ENCODE results near the gene NR2C1. TPM values are rescaled to one million over a fixed set of nuclear protein-coding genes. Genes with fewer than 3 reads are reported as not detected.
A peak's percentile ranks its signal among the peaks of the same experiment; 100 is the strongest.

Gene NR2C1
- total RNA-seq, 1 donor from 2014 or later = 187 TPM

GRCh38 chr12:95117178-95117599, 43.8 kb upstream of the NR2C1 start:
- H3K4me2 ChIP-seq = no peak overlapping the region
- Mint-ChIP-seq H3K36me3 (peaks cover 19% of the 10 kb centered on the region), H3K27me3 (ENCODE audit: insufficient read depth, low read depth) (peaks cover 2% of the 10 kb centered on the region), H3K4me1 (peaks cover 4% of the 10 kb centered on the region), H3K27ac (no peak overlapping the region), H3K9me3 (no peaks in the 10 kb centered on the region), H3K4me3 (no peak overlapping the region)
- H3K9me3 ChIP-seq (ENCODE audit: low read depth) = no peaks in the 10 kb centered on the region
- H3F3A ChIP-seq (ENCODE audit: low read depth) = no peaks in the 10 kb centered on the region
- peak; percentile 83 for DNase-seq (ENCODE audit: low spot score)
- H4K20me1 ChIP-seq (ENCODE audit: low read depth) = no peaks in the 10 kb centered on the region
- no peaks in the 10 kb centered on the region for H3K79me2 ChIP-seq (ENCODE audit: low read depth)
- H3K4me3 ChIP-seq = no peak overlapping the region
- H3K27me3 ChIP-seq = no peaks in the 10 kb centered on the region
- H3K27ac ChIP-seq = no peak overlapping the region
- H3K9ac ChIP-seq = no peak overlapping the region
- peaks cover 3% of the 10 kb centered on the region for H3K36me3 ChIP-seq
- peaks cover 6% of the 10 kb centered on the region for H3K4me1 ChIP-seq
- no peak for TF ChIP-seq EZH2phosphoT487 (IDR thresholded peaks at IDR 0.05)
- peak; percentile 78 for TF ChIP-seq CTCF (IDR thresholded peaks at IDR 0.05)
- H2AFZ ChIP-seq (replicated peaks) = no peak overlapping the region

DNA sequence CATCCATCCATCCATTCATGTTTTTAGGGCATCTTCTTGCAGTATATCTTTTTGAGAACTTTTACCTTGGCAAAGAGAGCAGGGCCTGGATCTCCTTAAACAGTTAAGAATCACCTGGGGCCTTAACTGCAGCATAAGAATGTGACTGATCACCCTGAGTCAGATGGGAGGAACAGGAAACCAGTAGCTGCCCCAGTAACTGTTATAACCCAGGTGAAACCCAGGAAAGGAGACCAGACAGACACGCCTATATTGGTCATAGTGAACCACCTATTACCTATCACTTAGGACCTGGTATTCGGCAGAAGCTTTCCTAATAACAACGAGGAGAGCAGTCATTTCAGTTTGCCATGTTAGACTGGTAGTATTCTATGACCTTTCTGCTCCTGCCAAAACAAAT, 43.4 kb upstream of the NR2C1 start:
- TF ChIP-seq EZH2phosphoT487 (IDR thresholded peaks at IDR 0.05) = no peak
- no peak for TF ChIP-seq CTCF (IDR thresholded peaks at IDR 0.05)
- no peak for TF ChIP-seq EZH2 (IDR thresholded peaks at IDR 0.05)
- DNase-seq (ENCODE audit: low spot score) = no peak
- no peak overlapping the region for H3K27ac Mint-ChIP-seq
- no peaks in the 10 kb centered on the region for H3K27me3 ChIP-seq
- no peak overlapping the region for H3K4me3 Mint-ChIP-seq
- no peaks in the 10 kb centered on the region for H3K9me3 ChIP-seq (ENCODE audit: low read depth)
- peaks cover 19% of the 10 kb centered on the region for H3K36me3 Mint-ChIP-seq
- H3K4me1 Mint-ChIP-seq = peaks cover 4% of the 10 kb centered on the region
- no peaks in the 10 kb centered on the region for H3K36me3 ChIP-seq
- H3K79me2 ChIP-seq (ENCODE audit: low read depth) = no peaks in the 10 kb centered on the region
- no peaks in the 10 kb centered on the region for H4K20me1 ChIP-seq (ENCODE audit: low read depth)
- no peak overlapping the region for H3K9ac ChIP-seq
- no peaks in the 10 kb centered on the region for H3F3A ChIP-seq (ENCODE audit: low read depth)
- no peak overlapping the region for H3K4me3 ChIP-seq
- H2AFZ ChIP-seq (replicated peaks) = no peak overlapping the region
- H3K27me3 Mint-ChIP-seq (ENCODE audit: insufficient read depth, low read depth) = peaks cover 2% of the 10 kb centered on the region
- no peaks in the 10 kb centered on the region for H3K9me3 Mint-ChIP-seq
- H3K27ac ChIP-seq = no peak overlapping the region
- peaks cover 6% of the 10 kb centered on the region for H3K4me1 ChIP-seq
- H3K4me2 ChIP-seq = no peak overlapping the region

GRCh38 chr12:95116341-95116740, 42.9 kb upstream of the NR2C1 start:
- H3K27me3 ChIP-seq = no peaks in the 10 kb centered on the region
- DNase-seq (ENCODE audit: low spot score) = no peak
- H3K9me3 ChIP-seq (ENCODE audit: low read depth) = no peaks in the 10 kb centered on the region
- Mint-ChIP-seq H3K9me3 (no peaks in the 10 kb centered on the region), H3K36me3 (peaks cover 22% of the 10 kb centered on the region), H3K4me3 (no peak overlapping the region), H3K4me1 (peaks cover 4% of the 10 kb centered on the region), H3K27me3 (ENCODE audit: insufficient read depth, low read depth) (peaks cover 2% of the 10 kb centered on the region), H3K27ac (no peak overlapping the region)
- no peak overlapping the region for H2AFZ ChIP-seq (replicated peaks)
- no peak overlapping the region for H3K4me3 ChIP-seq
- TF ChIP-seq EZH2 (IDR thresholded peaks at IDR 0.05) (no peak), EZH2phosphoT487 (IDR thresholded peaks at IDR 0.05) (no peak), CTCF (IDR thresholded peaks at IDR 0.05) (no peak)
- no peaks in the 10 kb centered on the region for H4K20me1 ChIP-seq (ENCODE audit: low read depth)
- H3K4me1 ChIP-seq = peaks cover 6% of the 10 kb centered on the region
- no peaks in the 10 kb centered on the region for H3K36me3 ChIP-seq
- H3K79me2 ChIP-seq (ENCODE audit: low read depth) = no peaks in the 10 kb centered on the region
- no peak overlapping the region for H3K27ac ChIP-seq
- H3K4me2 ChIP-seq = no peak overlapping the region
- no peaks in the 10 kb centered on the region for H3F3A ChIP-seq (ENCODE audit: low read depth)
- H3K9ac ChIP-seq = no peak overlapping the region

Measured in neural progenitor cell (in vitro differentiated cells).